K562 (cell line): ENCODE results near the gene MTSS2. TPM values are rescaled to one million over a fixed set of nuclear protein-coding genes. Genes with fewer than 3 reads are reported as not detected.

Experiments
- ATAC-seq: fragments of 200-7000 bp; cut with Tn5 transposase; 3 replicates; pipeline ENCODE4 v1.9.1; 2020; ENCODE audit warnings: moderate library complexity
- BruUV-seq: library from RNA; stranded (reverse); fragments of 400-500 nt; replicated peaks from 2 replicates; lab custom pipeline; 2021; lab: Mats Ljungman, UMichigan
- CTCF ChIA-PET: fragments of 300-600 bp; formaldehyde crosslinking; extraction: SDS; loops from one replicate; lab custom pipeline; 2021; ENCODE audit warnings: low intra/inter-chr PET ratio; lab: Yijun Ruan, JAX
- POLR2A ChIA-PET: fragments of 300-600, 350-650 bp; sonication (Branson Sonifier 250); formaldehyde crosslinking; extraction: SDS; loops from one replicate; lab custom pipeline; 2021; ENCODE audit warnings: antibody characterized with exemption, inconsistent platforms; lab: Yijun Ruan, JAX
- DNase-seq, 4 experiments: peaks; one replicate each; pipeline versions ENCODE4 v3.0.0 to v3.0.0-alpha.2; 2011 to 2018; ENCODE audit warnings: low spot score in 3 of 4, mixed read lengths in 3 of 4; ENCODE audit errors: extremely low read depth in 1 of 4
- FAIRE-seq: peaks from 2 replicates; lab custom pipeline; 2011; peaks lifted over from hg19 to GRCh38; lab: Jason Lieb, UNC
- H2AFZ ChIP-seq: 2 replicates; pipeline ENCODE4 v1.6.0; 2011; ENCODE audit warnings: low read depth, low read length, control low read depth, inconsistent platforms
- H3K27ac ChIP-seq: fragments of 200-600 bp; 3 replicates; pipeline ENCODE4 v1.8.0; 2011; ENCODE audit warnings: low read depth, mild to moderate bottlenecking, control low read depth, inconsistent platforms, low read length, moderate library complexity, mixed read lengths; ENCODE audit errors: extremely low read depth
- H3K27me3 ChIP-seq, 2 experiments: fragments of 300-600 bp in 1 of 2; 2 replicates in 1 of 2; 3 replicates in 1 of 2; pipeline versions ENCODE4 v1.6.0 to v1.8.0; 2011; ENCODE audit warnings: inconsistent platforms in 2 of 2, low read length in 2 of 2, mild to moderate bottlenecking in 1 of 2, mixed read lengths in 1 of 2, moderate library complexity in 1 of 2; ENCODE audit not compliant: control insufficient read depth in 2 of 2, insufficient read depth in 2 of 2
- H3K36me3 ChIP-seq: fragments of 300-600 bp; 3 replicates; pipeline ENCODE4 v1.8.0; 2011; ENCODE audit warnings: mild to moderate bottlenecking, low read length, inconsistent platforms; ENCODE audit not compliant: control insufficient read depth, insufficient read depth
- H3K4me1 ChIP-seq, 2 experiments: fragments of 200-600 bp in 1 of 2; replicated peaks in 1 of 2; 2 replicates in 1 of 2; 3 replicates in 1 of 2; pipeline versions ENCODE4 v1.5.1 to v1.8.0; 2011; ENCODE audit warnings: inconsistent platforms in 2 of 2, low read length in 2 of 2, mild to moderate bottlenecking in 1 of 2, mixed read lengths in 1 of 2, moderate library complexity in 1 of 2; ENCODE audit not compliant: control insufficient read depth in 2 of 2, insufficient read depth in 2 of 2
- H3K4me2 ChIP-seq: 2 replicates; pipeline ENCODE4 v1.6.1; 2011; ENCODE audit warnings: low read length, control low read depth, inconsistent platforms, mixed read lengths; ENCODE audit not compliant: insufficient read depth
- H3K4me3 ChIP-seq: fragments of 200-600 bp; sonication (generic), shearing (Covaris generic); 2 replicates; pipeline ENCODE4 v1.5.1; 2016; ENCODE audit warnings: control low read depth, inconsistent platforms
- H3K79me2 ChIP-seq: fragments of 200-600 bp; 3 replicates; pipeline ENCODE4 v1.8.0; 2011; ENCODE audit warnings: low read length, inconsistent platforms; ENCODE audit not compliant: control insufficient read depth, insufficient read depth
- H3K9ac ChIP-seq, 2 experiments: 2 replicates each; pipeline versions ENCODE4 v1.6.0 to v1.6.1; 2011; ENCODE audit warnings: low read depth in 2 of 2, low read length in 2 of 2, control low read depth in 1 of 2, inconsistent platforms in 1 of 2, mild to moderate bottlenecking in 1 of 2, mixed read lengths in 1 of 2; ENCODE audit not compliant: insufficient read depth in 1 of 2
- H3K9me1 ChIP-seq: one replicate; pipeline ENCODE4 v1.6.0; 2011; ENCODE audit warnings: inconsistent platforms, mild to moderate bottlenecking, low read length, moderate library complexity; ENCODE audit not compliant: control insufficient read depth, insufficient read depth
- H3K9me3 ChIP-seq: replicated peaks from 2 replicates; pipeline ENCODE4 v1.5.1; 2011; ENCODE audit warnings: low read depth, low read length, inconsistent platforms; ENCODE audit not compliant: control insufficient read depth, insufficient read depth
- H4K20me1 ChIP-seq: replicated peaks from 2 replicates; pipeline ENCODE4 v1.6.1; 2011; ENCODE audit warnings: low read length, inconsistent platforms, mixed read lengths; ENCODE audit not compliant: control insufficient read depth, insufficient read depth
- CREB3L1 ChIP-seq: fragments of 450-650 bp; IDR thresholded peaks from 2 replicates; pipeline ENCODE4 v1.6.1; 2014; ENCODE audit warnings: low read depth, mild to moderate bottlenecking, moderate library complexity, borderline replicate concordance
- GTF3C2 ChIP-seq: IDR thresholded peaks from 3 replicates; pipeline ENCODE4 v1.6.1; 2011; ENCODE audit warnings: borderline replicate concordance, mild to moderate bottlenecking, moderate library complexity; ENCODE audit not compliant: insufficient read length; ENCODE audit errors: extremely low read depth
- HES1 ChIP-seq: fragments of 450-650 bp; IDR thresholded peaks from 2 replicates; pipeline ENCODE4 v1.6.1; 2016; ENCODE audit warnings: low read depth, mild to moderate bottlenecking, moderate library complexity
- HNRNPH1 ChIP-seq: fragments of 200-400 bp; formaldehyde crosslinking; optimal IDR thresholded peaks from 2 replicates; pipeline ENCODE3; 2017; ENCODE audit warnings: low read depth, mild to moderate bottlenecking, low read length, moderate library complexity
- HOXB6 ChIP-seq: fragments of 250-450 bp; sonication (Bioruptor Pico); IDR thresholded peaks from 2 replicates; pipeline ENCODE4 v1.5.1; 2022; ENCODE audit warnings: mild to moderate bottlenecking, borderline replicate concordance
- IRF2 ChIP-seq: sonication (generic); formaldehyde crosslinking; IDR thresholded peaks from 2 replicates; pipeline ENCODE4 v1.8.1; 2022; ENCODE audit warnings: mild to moderate bottlenecking, missing genetic modification reagents
- ZNF436 ChIP-seq: fragments of 250-450, 450-650 bp; sonication (Bioruptor Pico); formaldehyde crosslinking; IDR thresholded peaks from 2 replicates; pipeline ENCODE4 v1.7.0; 2020; ENCODE audit warnings: mild to moderate bottlenecking
- ZNF695 ChIP-seq: fragments of 450-650 bp; formaldehyde crosslinking; IDR thresholded peaks from 2 replicates; pipeline ENCODE4 v1.4.0; 2020; ENCODE audit warnings: mild to moderate bottlenecking, moderate library complexity
- ZNF717 ChIP-seq: fragments of 250-450 bp; sonication (Bioruptor Pico); IDR thresholded peaks from 2 replicates; pipeline ENCODE4 v1.5.0; 2021
- WGBS: fragments of 100-300 bp; shearing (Covaris generic); methylation state at CpG from one replicate; pipeline ENCODE4 v1.1.6; 2016; ENCODE audit warnings: low coverage, mixed read lengths; ENCODE audit not compliant: insufficient coverage; ENCODE audit errors: missing lambda C conversion rate; 5-methylcytosine and 5-hydroxymethylcytosine counted together
- in situ Hi-C: fragments of 300-500 bp; cut with MboI; formaldehyde crosslinking; loops from 4 replicates; pipeline ENCODE4 v1.15.0; 2018; ENCODE audit warnings: inconsistent platforms, mixed read lengths
- intact Hi-C: fragments of 100-400 bp; cut with micrococcal nuclease; formaldehyde crosslinking; loops from 2 replicates; pipeline ENCODE4 v1.14.2; 2022
- polyA plus RNA-seq, 8 experiments: library from polyadenylated mRNA; depleted of rRNA in 4 of 8; stranded (reverse) in 5 of 8; unstranded in 3 of 8; fragments of >200 nt; fragmentation: Nextera tagmentation in 2 of 8; fragmentation: Illumina TruSeq in 1 of 8; extraction: Ambion mirVana in 2 of 8; extraction: Trizol in 1 of 8; gene quantifications; 2 replicates each; pipeline versions ENCODE4 v1.2.1 to v1.2.3, GENCODE V29; 2011 to 2014; ENCODE audit warnings: inconsistent platforms in 1 of 8, missing spikeins in 1 of 8
- total RNA-seq, 7 experiments: library from RNA; depleted of rRNA in 6 of 7; stranded (reverse); fragments of >200 nt in 6 of 7; fragmentation: Illumina TruSeq in 2 of 7; extraction: Trizol in 2 of 7; gene quantifications; 2 replicates each; pipeline versions ENCODE4 v1.2.1 to v1.2.3, GENCODE V29; 2011 to 2021; ENCODE audit warnings: low replicate concordance in 1 of 7
- TF ChIP-seq, protein P1 (sequence below): fragments of 450-650 bp; IDR thresholded peaks from 2 replicates; pipeline ENCODE4 v1.7.0; 2016; ENCODE audit warnings: borderline replicate concordance
- TF ChIP-seq, protein P2 (sequence below): fragments of 250-450 bp; sonication (Bioruptor Pico); IDR thresholded peaks from 2 replicates; pipeline ENCODE4 v1.8.0; 2021; ENCODE audit warnings: moderate library complexity, mild to moderate bottlenecking, inconsistent platforms

MTSS2 gene
- total and polyA plus RNA-seq, 9 of the 15 experiments (the other 6 are each of a cell fraction or from before 2014, with no cell fraction given), result 0.11 to 60.3 (median 16.9) TPM

DNA sequence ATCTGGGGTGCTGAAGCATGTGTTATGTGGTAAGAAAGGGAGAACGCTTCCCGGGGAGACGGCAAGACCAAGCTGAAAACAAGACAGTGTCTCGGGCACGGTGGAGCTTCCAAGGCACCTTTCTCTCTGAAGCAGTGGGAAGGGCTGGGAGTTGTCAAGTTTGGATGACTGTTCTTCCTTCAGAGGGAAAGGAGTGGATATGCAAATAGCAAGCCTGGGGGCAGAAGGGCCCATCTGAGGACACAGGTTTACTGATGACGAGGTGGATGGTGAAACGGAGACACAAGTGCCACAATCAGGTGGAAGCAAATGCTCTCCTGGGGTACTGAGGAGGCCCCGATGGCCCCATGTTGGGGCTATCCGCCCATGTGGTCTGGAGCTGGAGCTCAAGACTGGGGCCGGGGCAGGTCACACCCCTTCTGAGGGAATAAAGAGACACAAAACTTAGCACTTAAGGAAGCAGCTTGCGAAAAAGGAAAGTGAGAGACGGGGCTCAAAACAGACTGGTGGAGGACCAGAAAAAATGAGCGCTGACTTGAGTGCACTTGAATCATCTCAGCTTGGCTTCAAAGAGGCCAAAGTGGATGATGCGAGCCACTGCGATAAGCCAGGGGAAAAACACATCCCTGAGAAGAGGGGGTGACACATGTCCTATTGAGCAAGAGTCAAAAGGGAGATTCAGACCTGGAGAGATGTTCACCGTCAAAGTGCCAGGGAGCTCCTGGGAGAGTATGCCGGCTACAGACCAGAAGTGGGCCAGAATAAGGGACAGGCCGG lies 34.8 kb upstream of the MTSS2 start:
- Histone ChIP-seq H3K9me1 (peaks cover 3% of the 10 kb centered on the region), H3K27me3 (no peaks in the 10 kb centered on the region), H3K9ac (no peak overlapping the region; a peak in 1 of 4 replicates), H3K36me3 (peaks cover 9% of the 10 kb centered on the region; the same call in 1 of the 3 replicates), H4K20me1 (no peaks in the 10 kb centered on the region), H3K9me3 (no peaks in the 10 kb centered on the region), H3K4me1 (peaks cover 0 to 6% of the 10 kb centered on the region in 2 experiments; a peak in 3 of 5 replicates), H3K4me2 (no peak overlapping the region), H3K27ac (no peak overlapping the region), H3K79me2 (no peaks in the 10 kb centered on the region), H3K4me3 (no peak overlapping the region), H2AFZ (no peak overlapping the region)
- 90% methylated on average over 18 of the region's 18 CpGs for WGBS
- no peak for DNase-seq
- CTCF ChIA-PET, result no interaction called here
- POLR2A ChIA-PET, result interaction anchor here (0.5 to 1.3 kb wide), 7 partner anchors 12 to 264 kb away, joined by 3 read pairs; no protein-coding TSS in a partner anchor
- in situ Hi-C loops, result no loop called here
- no peak for FAIRE-seq
- no TSS peak for BruUV-seq
- ATAC-seq, result no peak
- intact Hi-C loops, result no loop called here
- TF ChIP-seq CREB3L1, result no peak
- no peak for TF ChIP-seq ZNF436
- TF ChIP-seq, protein P1, sequence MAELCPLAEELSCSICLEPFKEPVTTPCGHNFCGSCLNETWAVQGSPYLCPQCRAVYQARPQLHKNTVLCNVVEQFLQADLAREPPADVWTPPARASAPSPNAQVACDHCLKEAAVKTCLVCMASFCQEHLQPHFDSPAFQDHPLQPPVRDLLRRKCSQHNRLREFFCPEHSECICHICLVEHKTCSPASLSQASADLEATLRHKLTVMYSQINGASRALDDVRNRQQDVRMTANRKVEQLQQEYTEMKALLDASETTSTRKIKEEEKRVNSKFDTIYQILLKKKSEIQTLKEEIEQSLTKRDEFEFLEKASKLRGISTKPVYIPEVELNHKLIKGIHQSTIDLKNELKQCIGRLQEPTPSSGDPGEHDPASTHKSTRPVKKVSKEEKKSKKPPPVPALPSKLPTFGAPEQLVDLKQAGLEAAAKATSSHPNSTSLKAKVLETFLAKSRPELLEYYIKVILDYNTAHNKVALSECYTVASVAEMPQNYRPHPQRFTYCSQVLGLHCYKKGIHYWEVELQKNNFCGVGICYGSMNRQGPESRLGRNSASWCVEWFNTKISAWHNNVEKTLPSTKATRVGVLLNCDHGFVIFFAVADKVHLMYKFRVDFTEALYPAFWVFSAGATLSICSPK, result no peak
- TF ChIP-seq, protein P2, sequence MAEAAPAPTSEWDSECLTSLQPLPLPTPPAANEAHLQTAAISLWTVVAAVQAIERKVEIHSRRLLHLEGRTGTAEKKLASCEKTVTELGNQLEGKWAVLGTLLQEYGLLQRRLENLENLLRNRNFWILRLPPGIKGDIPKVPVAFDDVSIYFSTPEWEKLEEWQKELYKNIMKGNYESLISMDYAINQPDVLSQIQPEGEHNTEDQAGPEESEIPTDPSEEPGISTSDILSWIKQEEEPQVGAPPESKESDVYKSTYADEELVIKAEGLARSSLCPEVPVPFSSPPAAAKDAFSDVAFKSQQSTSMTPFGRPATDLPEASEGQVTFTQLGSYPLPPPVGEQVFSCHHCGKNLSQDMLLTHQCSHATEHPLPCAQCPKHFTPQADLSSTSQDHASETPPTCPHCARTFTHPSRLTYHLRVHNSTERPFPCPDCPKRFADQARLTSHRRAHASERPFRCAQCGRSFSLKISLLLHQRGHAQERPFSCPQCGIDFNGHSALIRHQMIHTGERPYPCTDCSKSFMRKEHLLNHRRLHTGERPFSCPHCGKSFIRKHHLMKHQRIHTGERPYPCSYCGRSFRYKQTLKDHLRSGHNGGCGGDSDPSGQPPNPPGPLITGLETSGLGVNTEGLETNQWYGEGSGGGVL (CRISPR knock-in tag), result no peak
- no peak for TF ChIP-seq GTF3C2
- TF ChIP-seq ZNF695 (CRISPR knock-in tag), result no peak
- TF ChIP-seq HNRNPH1, result no peak
- no peak for TF ChIP-seq HOXB6
- TF ChIP-seq ZNF717 (CRISPR knock-in tag), result no peak
- TF ChIP-seq HES1, result no peak
- no peak for TF ChIP-seq IRF2 (CRISPR knock-in tag)
